GM06990 (cell line): ENCODE results near the gene EIF4G3.

Experiments
- DNase-seq: peaks from one replicate; pipeline ENCODE4 v3.0.0-alpha.2; 2011; ENCODE audit not compliant: insufficient read length; ENCODE audit errors: extremely low read depth
- H3K27me3 ChIP-seq: replicated peaks from 2 replicates; pipeline ENCODE4 v1.6.0; 2011; ENCODE audit warnings: low read length; ENCODE audit not compliant: control insufficient read depth, insufficient read depth
- H3K36me3 ChIP-seq: 2 replicates; pipeline ENCODE4 v1.5.1; 2011; ENCODE audit warnings: low read length; ENCODE audit not compliant: control insufficient read depth, insufficient read depth
- H3K4me3 ChIP-seq: replicated peaks from 2 replicates; pipeline ENCODE4 v1.5.1; 2011; ENCODE audit warnings: low read depth, mild to moderate bottlenecking, control low read depth, low read length
- TF ChIP-seq, protein P1 (sequence below): IDR thresholded peaks from 2 replicates; pipeline ENCODE4 v1.5.1; 2011; ENCODE audit warnings: low read length, control low read depth, mild to moderate bottlenecking, inconsistent platforms; ENCODE audit not compliant: insufficient read depth, poor library complexity, severe bottlenecking

The EIF4G3 gene, protein sequence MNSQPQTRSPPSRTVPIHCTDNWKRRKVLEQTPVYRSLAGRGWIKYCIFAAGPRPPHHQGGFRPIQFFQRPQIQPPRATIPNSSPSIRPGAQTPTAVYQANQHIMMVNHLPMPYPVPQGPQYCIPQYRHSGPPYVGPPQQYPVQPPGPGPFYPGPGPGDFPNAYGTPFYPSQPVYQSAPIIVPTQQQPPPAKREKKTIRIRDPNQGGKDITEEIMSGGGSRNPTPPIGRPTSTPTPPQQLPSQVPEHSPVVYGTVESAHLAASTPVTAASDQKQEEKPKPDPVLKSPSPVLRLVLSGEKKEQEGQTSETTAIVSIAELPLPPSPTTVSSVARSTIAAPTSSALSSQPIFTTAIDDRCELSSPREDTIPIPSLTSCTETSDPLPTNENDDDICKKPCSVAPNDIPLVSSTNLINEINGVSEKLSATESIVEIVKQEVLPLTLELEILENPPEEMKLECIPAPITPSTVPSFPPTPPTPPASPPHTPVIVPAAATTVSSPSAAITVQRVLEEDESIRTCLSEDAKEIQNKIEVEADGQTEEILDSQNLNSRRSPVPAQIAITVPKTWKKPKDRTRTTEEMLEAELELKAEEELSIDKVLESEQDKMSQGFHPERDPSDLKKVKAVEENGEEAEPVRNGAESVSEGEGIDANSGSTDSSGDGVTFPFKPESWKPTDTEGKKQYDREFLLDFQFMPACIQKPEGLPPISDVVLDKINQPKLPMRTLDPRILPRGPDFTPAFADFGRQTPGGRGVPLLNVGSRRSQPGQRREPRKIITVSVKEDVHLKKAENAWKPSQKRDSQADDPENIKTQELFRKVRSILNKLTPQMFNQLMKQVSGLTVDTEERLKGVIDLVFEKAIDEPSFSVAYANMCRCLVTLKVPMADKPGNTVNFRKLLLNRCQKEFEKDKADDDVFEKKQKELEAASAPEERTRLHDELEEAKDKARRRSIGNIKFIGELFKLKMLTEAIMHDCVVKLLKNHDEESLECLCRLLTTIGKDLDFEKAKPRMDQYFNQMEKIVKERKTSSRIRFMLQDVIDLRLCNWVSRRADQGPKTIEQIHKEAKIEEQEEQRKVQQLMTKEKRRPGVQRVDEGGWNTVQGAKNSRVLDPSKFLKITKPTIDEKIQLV (N-terminal part only)

DNA sequence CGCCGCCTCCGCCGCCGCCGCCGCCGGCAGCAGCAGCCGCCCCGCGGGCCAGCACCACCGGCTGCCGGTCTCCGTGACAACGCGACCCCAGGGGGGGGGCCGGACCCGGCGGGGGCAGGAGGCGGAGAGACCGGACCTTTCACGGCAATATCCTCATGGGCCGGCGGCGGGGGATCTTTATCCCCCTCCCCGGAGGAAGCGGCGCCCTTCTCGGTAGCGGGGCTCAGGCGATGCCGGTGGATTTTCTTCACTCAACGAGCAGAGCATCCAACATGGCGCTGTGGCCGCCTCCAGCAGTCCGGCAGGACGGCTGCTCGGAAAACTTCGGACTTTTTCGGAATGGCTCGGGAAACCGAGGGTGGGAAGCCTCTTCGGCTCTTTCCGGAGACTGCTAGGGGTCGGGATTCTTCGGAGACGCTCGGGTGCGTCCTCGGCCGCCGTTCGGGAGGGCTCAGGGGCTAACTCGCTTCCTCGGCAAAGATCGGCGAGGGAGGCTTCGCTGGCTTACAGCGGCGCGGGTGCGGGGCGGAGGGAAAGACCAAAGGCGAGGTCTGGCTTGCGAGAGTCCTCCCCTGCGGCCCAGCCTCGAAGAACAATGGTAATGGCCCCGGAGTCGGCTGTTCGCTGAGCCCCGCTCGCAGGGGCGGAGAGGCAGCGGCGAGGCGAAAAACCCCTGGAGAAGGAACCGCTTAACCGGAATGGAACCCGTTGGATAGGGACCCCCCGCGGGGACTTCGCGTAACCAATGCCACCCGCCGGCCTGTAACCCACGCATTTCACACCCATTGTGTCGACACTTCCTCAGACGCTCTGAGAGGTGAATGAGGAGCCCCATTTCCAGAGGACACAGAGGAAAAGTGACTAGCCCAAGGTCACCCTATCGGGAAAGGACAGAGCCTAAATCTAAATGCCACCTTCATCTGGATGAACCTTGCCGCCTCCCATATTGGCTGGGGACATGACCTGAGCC, at the start of gene EIF4G3:
Gene EIF4G3 (minus strand): TSS at position 312 of the 970 bp plus-strand sequence. CDS start 174,155 bp downstream, outside the sequence.
- peak; percentile 93 for DNase-seq
- Histone ChIP-seq H3K36me3 (no peaks in the 10 kb centered on the region), H3K27me3 (no peaks in the 10 kb centered on the region), H3K4me3 (peak within 1 kb of the TSS; percentile 90)
- TF ChIP-seq, protein P1, sequence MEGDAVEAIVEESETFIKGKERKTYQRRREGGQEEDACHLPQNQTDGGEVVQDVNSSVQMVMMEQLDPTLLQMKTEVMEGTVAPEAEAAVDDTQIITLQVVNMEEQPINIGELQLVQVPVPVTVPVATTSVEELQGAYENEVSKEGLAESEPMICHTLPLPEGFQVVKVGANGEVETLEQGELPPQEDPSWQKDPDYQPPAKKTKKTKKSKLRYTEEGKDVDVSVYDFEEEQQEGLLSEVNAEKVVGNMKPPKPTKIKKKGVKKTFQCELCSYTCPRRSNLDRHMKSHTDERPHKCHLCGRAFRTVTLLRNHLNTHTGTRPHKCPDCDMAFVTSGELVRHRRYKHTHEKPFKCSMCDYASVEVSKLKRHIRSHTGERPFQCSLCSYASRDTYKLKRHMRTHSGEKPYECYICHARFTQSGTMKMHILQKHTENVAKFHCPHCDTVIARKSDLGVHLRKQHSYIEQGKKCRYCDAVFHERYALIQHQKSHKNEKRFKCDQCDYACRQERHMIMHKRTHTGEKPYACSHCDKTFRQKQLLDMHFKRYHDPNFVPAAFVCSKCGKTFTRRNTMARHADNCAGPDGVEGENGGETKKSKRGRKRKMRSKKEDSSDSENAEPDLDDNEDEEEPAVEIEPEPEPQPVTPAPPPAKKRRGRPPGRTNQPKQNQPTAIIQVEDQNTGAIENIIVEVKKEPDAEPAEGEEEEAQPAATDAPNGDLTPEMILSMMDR: no peak

DNA sequence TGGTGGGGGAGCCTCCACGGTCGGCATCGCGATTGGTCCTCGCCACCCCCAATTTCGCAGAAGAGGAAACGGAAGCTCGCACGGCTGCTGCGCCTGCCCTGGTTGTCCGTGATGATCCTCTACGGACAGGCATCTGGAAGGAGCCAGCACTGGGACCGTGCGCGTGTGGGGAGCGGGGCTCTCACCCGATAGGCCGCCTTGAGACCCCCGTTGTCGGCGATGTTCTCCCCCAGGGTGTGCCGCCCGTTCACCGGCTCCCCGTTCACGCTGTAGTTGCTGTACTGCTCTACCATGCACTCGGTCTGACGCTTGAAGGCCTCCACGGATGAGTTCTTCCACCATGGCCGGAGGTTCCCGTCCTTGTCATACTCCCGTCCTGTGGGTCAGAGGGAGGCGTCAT, 48.4 kb upstream of the EIF4G3 start:
- TF ChIP-seq, protein P1: no peak
- Histone ChIP-seq H3K27me3 (no peaks in the 10 kb centered on the region), H3K4me3 (no peak overlapping the region), H3K36me3 (peaks cover 13% of the 10 kb centered on the region)
- no peak for DNase-seq

DNA sequence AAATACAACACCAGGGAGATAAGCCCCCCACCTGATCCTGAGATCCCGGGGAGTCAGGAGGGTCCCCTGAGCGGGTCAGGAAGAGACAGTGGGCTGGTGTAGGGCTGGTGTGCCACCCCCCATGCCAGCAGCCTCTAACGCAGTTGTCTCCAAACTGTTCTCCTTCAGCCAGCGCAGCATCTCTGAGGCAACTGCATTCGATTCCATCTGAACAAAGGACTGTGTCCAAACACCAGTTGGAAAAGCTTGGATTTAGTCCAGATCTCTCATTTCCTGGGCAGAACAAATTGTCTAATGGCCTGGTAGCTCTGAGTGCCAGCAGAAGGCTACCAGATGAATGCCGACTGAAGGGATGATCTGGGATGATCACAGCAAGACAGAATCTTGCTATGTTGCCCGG, 44.1 kb upstream of the EIF4G3 start:
- H3K36me3 ChIP-seq: peaks cover 14% of the 10 kb centered on the region
- DNase-seq: no peak

DNA sequence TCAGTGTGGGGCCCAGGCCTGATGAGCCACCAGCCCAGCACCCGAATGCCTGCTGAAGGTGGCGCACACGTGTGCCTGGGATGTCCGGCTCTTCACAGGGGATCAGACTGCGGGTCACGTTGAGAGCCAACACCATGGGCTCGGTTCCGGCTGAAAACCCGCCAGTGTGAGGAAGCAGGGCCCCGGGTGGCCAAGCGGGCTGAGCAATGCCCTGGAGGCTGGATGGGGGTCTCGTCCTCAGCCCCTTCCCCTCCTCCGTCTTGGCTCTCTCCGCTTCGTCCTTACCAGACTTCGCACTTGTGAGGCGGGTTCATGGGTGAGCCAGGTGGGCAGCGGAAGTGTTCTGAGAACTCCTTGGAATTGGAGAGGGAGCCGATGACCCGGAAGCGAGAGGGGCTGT, 43.0 kb upstream of the EIF4G3 start:
- no peak for DNase-seq
- TF ChIP-seq, protein P1: no peak
- H3K36me3 ChIP-seq: peaks cover 7% of the 10 kb centered on the region

More for the DNA sequence above, 44.1 kb upstream of the EIF4G3 start:
- Histone ChIP-seq H3K27me3 (no peaks in the 10 kb centered on the region), H3K4me3 (no peak overlapping the region)
- TF ChIP-seq, protein P1: no peak

More for the DNA sequence above, 43.0 kb upstream of the EIF4G3 start:
- H3K4me3 ChIP-seq: no peak overlapping the region
- no peaks in the 10 kb centered on the region for H3K27me3 ChIP-seq
